Endothelial cell of umbilical vein (primary cell): ENCODE measurements around the gene OLFML2A. TPM values are rescaled to one million over a fixed set of nuclear protein-coding genes. Genes with fewer than 3 reads are reported as not detected.

Experiments
- BruUV-seq: library from RNA; stranded (reverse); fragments of 400-500 nt; replicated peaks from 2 replicates; lab custom pipeline; 2021; lab: Mats Ljungman, UMichigan
- CTCF ChIA-PET: fragments of 300-600, 350-600 bp; sonication (Branson Sonifier 250); formaldehyde crosslinking; loops from one replicate; lab custom pipeline; 2021; ENCODE audit warnings: antibody characterized with exemption, inconsistent platforms; lab: Charles Lee
- POLR2A ChIA-PET: fragments of 300-600, 350-600 bp; sonication (Branson Sonifier 250); formaldehyde crosslinking; loops from one replicate; lab custom pipeline; 2021; ENCODE audit warnings: antibody characterized with exemption, inconsistent platforms; lab: Charles Lee
- DNase-seq: peaks from one replicate; pipeline ENCODE4 v3.0.0-alpha.2; 2011; ENCODE audit warnings: low read depth, low spot score
- FAIRE-seq: peaks from 2 replicates; lab custom pipeline; 2011; peaks lifted over from hg19 to GRCh38; lab: Jason Lieb, UNC
- H2AFZ ChIP-seq: 2 replicates; pipeline ENCODE4 v1.6.0; 2012; ENCODE audit warnings: low read depth, low read length, control low read depth, inconsistent platforms
- H3K27ac ChIP-seq: 2 replicates; pipeline ENCODE4 v1.5.1; 2011; ENCODE audit warnings: low read depth, mild to moderate bottlenecking, control low read depth, low read length, moderate library complexity; ENCODE audit not compliant: insufficient read depth
- H3K27me3 ChIP-seq, 2 experiments: 2 replicates each; pipeline versions ENCODE4 v1.6.0 to v1.6.1; 2011; ENCODE audit warnings: low read length in 2 of 2, mixed read lengths in 1 of 2; ENCODE audit not compliant: control insufficient read depth in 2 of 2, insufficient read depth in 2 of 2
- H3K36me3 ChIP-seq, 2 experiments: 2 replicates in 1 of 2; 3 replicates in 1 of 2; pipeline ENCODE4 v1.5.1; 2011; ENCODE audit warnings: low read length in 2 of 2, mild to moderate bottlenecking in 1 of 2, moderate library complexity in 1 of 2; ENCODE audit not compliant: control insufficient read depth in 2 of 2, insufficient read depth in 2 of 2; ENCODE audit errors: extremely low read depth in 1 of 2
- H3K4me1 ChIP-seq: 3 replicates; pipeline ENCODE4 v1.5.1; 2011; ENCODE audit warnings: mild to moderate bottlenecking, low read length; ENCODE audit not compliant: control insufficient read depth, insufficient read depth; ENCODE audit errors: extremely low read depth
- H3K4me2 ChIP-seq: 2 replicates; pipeline ENCODE4 v1.6.1; 2011; ENCODE audit warnings: low read length, control low read depth, mixed read lengths; ENCODE audit not compliant: insufficient read depth
- H3K4me3 ChIP-seq, 3 experiments: fragments of 200-600 bp in 1 of 3; sonication (generic), shearing (Covaris generic) in 1 of 3; replicated peaks in 1 of 3; 2 replicates each; pipeline ENCODE4 v1.5.1; 2011 to 2016; ENCODE audit warnings: control low read depth in 3 of 3, low read length in 3 of 3, mild to moderate bottlenecking in 2 of 3, inconsistent platforms in 1 of 3, low read depth in 1 of 3, moderate library complexity in 1 of 3; ENCODE audit not compliant: insufficient read depth in 1 of 3
- H3K79me2 ChIP-seq: 2 replicates; pipeline ENCODE4 v1.6.0; 2012; ENCODE audit warnings: low read length, inconsistent platforms; ENCODE audit not compliant: control insufficient read depth, insufficient read depth
- H3K9ac ChIP-seq: replicated peaks from 2 replicates; pipeline ENCODE3; 2011; ENCODE audit warnings: low read length, control low read depth; ENCODE audit not compliant: insufficient read depth; ENCODE audit errors: extremely low read depth
- H3K9me1 ChIP-seq: replicated peaks from 3 replicates; pipeline ENCODE4 v1.6.0; 2011; ENCODE audit warnings: mild to moderate bottlenecking, low read length; ENCODE audit not compliant: control insufficient read depth, insufficient read depth; ENCODE audit errors: extremely low read depth
- H3K9me3 ChIP-seq: replicated peaks from 2 replicates; pipeline ENCODE4 v1.5.1; 2012; ENCODE audit warnings: low read length, inconsistent platforms; ENCODE audit not compliant: control insufficient read depth, insufficient read depth
- H4K20me1 ChIP-seq: replicated peaks from 2 replicates; pipeline ENCODE3; 2011; ENCODE audit warnings: mild to moderate bottlenecking, low read length; ENCODE audit not compliant: control insufficient read depth, insufficient read depth; ENCODE audit errors: extremely low read depth
- EZH2 ChIP-seq: IDR thresholded peaks from 2 replicates; pipeline ENCODE4 v1.6.1; 2012; ENCODE audit warnings: borderline replicate concordance, low read depth, mild to moderate bottlenecking, moderate library complexity, low read length, inconsistent platforms; ENCODE audit not compliant: severe bottlenecking
- FOS ChIP-seq: IDR thresholded peaks from 2 replicates; pipeline ENCODE4 v1.6.1; 2011; ENCODE audit warnings: mild to moderate bottlenecking, low read length, moderate library complexity, borderline replicate concordance; ENCODE audit not compliant: insufficient read depth
- GATA2 ChIP-seq: IDR thresholded peaks from 2 replicates; pipeline ENCODE4 v1.7.0; 2011; ENCODE audit warnings: low read depth, mild to moderate bottlenecking, moderate library complexity, mixed read lengths, low read length; ENCODE audit not compliant: insufficient read length, insufficient read depth
- JUN ChIP-seq: IDR thresholded peaks from 2 replicates; pipeline ENCODE4 v1.6.1; 2011; ENCODE audit warnings: borderline replicate concordance, low read depth; ENCODE audit not compliant: insufficient read length, insufficient read depth
- MYC ChIP-seq: IDR thresholded peaks from one replicate; pipeline ENCODE4 v1.6.1; 2011; ENCODE audit warnings: mild to moderate bottlenecking, low read depth, low read length
- POLR2A ChIP-seq: IDR thresholded peaks from 2 replicates; pipeline ENCODE4 v1.6.1; 2012; ENCODE audit warnings: low read depth, mild to moderate bottlenecking, control low read depth, low read length
- POLR2AphosphoS5 ChIP-seq: IDR thresholded peaks from 2 replicates; pipeline ENCODE4 v1.6.1; 2012; ENCODE audit warnings: low read depth, mild to moderate bottlenecking, control low read depth, low read length, moderate library complexity; ENCODE audit not compliant: insufficient read depth
- dilution Hi-C: fragments of 300-500 bp; cut with MboI; formaldehyde crosslinking; loops from one replicate; pipeline ENCODE4 v1.15.0; 2019; ENCODE audit warnings: low sequenced_read_pairs; ENCODE audit not compliant: extremely low pct_ligation_motif_present
- intact Hi-C: fragments of 100-400 bp; cut with micrococcal nuclease; formaldehyde crosslinking; loops from one replicate; pipeline ENCODE4 v1.10.0; 2022
- polyA plus RNA-seq, 4 experiments: library from polyadenylated mRNA; depleted of rRNA in 3 of 4; stranded (reverse) in 3 of 4; unstranded in 1 of 4; fragments of >200 nt; gene quantifications; 2 replicates each; pipeline versions ENCODE4 v1.2.1 to v1.2.3, GENCODE V29; 2011 to 2012; ENCODE audit warnings: missing spikeins in 1 of 4
- total RNA-seq: library from RNA; stranded (reverse); gene quantifications from 2 replicates; pipeline ENCODE4 v1.2.3, GENCODE V29; 2021
- TF ChIP-seq, protein P1 (sequence below), 2 donors: IDR thresholded peaks; 1 replicate in 1 of 2; 2 replicates in 1 of 2; pipeline ENCODE4 v1.5.1; 2011; ENCODE audit warnings: low read length in 2 of 2, mild to moderate bottlenecking in 2 of 2, moderate library complexity in 2 of 2, control low read depth in 1 of 2, inconsistent platforms in 1 of 2, low read depth in 1 of 2; ENCODE audit not compliant: insufficient read depth in 1 of 2; ENCODE audit errors: extremely low read depth in 1 of 2
- TF ChIP-seq, protein P2 (sequence below): IDR thresholded peaks from 2 replicates; pipeline ENCODE4 v1.6.1; 2011; ENCODE audit not compliant: insufficient read depth, insufficient read length

Gene OLFML2A
- total and polyA plus RNA-seq, 2 donors (not counting 3 experiments of a cell fraction or from before 2014, with no cell fraction given): 0.92 to 1.1 TPM

DNA sequence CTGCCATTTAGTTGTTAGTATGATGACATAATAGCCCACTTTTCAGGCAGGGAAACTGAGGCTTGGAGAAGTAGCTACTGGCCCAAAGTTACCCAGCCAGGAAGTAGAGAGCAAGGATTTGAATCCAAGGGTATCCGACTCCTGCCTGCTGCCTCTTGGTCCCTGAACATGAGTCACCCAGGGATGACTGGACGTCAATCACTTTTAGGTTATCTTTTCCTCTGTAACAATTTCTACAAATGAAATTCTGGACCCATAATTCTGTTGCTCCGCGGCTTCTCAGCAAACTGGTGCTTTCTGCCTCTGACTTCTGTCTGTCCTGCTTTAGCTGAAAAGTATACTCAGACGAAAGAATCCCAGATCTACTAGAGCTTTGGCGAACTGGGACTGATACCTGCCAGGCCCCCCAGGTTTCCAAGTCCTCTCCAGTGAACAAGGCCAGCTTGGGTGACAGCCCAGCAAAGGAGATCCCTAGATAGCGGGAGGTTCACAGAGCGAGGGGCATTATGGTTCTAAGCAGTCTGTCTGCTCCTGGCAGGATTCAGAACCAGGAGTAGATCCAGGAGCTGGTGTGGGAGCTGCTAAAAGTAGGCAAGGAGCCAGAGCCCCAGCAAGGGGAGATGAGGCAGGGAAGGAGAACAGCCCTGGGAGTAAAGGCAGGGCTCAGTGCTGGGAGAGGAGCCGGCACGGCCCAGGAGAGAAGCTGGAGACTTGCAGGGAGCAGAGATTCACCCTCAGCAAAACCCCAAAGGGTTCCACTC, 20.6 kb downstream of the OLFML2A start:
- no peak for DNase-seq

DNA sequence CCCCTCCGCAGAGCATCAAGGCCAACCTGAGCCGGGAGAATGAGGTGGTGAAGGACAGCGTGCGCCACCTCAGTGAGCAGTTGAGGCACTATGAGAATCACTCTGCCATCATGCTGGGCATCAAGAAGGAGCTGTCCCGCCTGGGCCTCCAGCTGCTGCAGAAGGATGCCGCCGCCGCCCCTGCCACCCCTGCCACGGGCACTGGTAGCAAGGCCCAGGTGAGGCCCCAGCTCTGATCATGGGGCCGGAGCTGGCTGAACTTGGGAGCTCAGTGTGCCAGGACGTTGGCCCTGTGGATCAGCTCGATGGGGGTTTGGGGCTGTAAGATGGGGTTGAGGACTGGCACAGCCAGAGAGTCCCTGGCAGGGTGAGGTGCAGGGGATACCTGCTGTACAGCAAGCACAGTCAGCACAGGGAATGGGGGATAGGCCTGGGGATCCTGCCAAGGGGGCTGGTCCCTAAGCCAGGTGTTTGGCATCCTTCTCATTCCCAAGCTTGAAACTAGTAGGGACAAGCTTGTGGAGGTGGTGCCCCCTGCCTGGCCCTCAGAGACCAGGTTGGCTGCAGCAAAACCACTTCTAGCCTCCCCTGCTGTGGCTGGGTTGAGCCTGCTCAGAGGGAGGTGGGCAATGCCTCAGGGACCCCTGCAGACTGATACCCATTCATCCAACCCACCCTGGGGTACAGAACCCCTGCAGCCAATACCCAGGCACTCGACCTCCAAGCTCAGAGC, 22.5 kb downstream of the OLFML2A start:
- ChIA-PET CTCF (interaction anchor here (1.3 to 3.8 kb wide), 4 partner anchors 20 to 53 kb away, joined by 4 to 18 read pairs (median 10); partner anchors contain the start of genes OLFML2A and WDR38), POLR2A (no interaction called here)
- DNase-seq: no peak
- Histone ChIP-seq H3K4me2 (no peak overlapping the region), H3K4me3 (no peak overlapping the region), H2AFZ (no peak overlapping the region), H3K9me1 (no peaks in the 10 kb centered on the region), H3K4me1 (peaks cover 19% of the 10 kb centered on the region), H3K79me2 (no peaks in the 10 kb centered on the region), H3K27ac (no peak overlapping the region), H3K9me3 (no peaks in the 10 kb centered on the region), H3K36me3 (no peaks in the 10 kb centered on the region), H3K27me3 (peaks cover 10 to 12% of the 10 kb centered on the region in 2 experiments), H3K9ac (no peak overlapping the region), H4K20me1 (no peaks in the 10 kb centered on the region)
- dilution Hi-C loops: no loop called here
- no TSS peak for BruUV-seq
- FAIRE-seq: no peak
- no peak for TF ChIP-seq MYC
- no peak for TF ChIP-seq EZH2
- TF ChIP-seq, protein P1, sequence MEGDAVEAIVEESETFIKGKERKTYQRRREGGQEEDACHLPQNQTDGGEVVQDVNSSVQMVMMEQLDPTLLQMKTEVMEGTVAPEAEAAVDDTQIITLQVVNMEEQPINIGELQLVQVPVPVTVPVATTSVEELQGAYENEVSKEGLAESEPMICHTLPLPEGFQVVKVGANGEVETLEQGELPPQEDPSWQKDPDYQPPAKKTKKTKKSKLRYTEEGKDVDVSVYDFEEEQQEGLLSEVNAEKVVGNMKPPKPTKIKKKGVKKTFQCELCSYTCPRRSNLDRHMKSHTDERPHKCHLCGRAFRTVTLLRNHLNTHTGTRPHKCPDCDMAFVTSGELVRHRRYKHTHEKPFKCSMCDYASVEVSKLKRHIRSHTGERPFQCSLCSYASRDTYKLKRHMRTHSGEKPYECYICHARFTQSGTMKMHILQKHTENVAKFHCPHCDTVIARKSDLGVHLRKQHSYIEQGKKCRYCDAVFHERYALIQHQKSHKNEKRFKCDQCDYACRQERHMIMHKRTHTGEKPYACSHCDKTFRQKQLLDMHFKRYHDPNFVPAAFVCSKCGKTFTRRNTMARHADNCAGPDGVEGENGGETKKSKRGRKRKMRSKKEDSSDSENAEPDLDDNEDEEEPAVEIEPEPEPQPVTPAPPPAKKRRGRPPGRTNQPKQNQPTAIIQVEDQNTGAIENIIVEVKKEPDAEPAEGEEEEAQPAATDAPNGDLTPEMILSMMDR (IDR thresholded peaks at IDR 0.05; ENCODE audit: extremely low read depth in 1 of 2, insufficient read depth in 1 of 2, low read depth in 1 of 2, low read length in 2 of 2): no peak
- TF ChIP-seq FOS: no peak
- TF ChIP-seq POLR2A: no peak
- TF ChIP-seq POLR2AphosphoS5: no peak
- TF ChIP-seq, protein P2, sequence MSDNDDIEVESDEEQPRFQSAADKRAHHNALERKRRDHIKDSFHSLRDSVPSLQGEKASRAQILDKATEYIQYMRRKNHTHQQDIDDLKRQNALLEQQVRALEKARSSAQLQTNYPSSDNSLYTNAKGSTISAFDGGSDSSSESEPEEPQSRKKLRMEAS: no peak
- no peak for TF ChIP-seq GATA2
- intact Hi-C loops: no loop called here

More for the DNA sequence above, 20.6 kb downstream of the OLFML2A start:
- H3K27me3 ChIP-seq: peaks cover 10 to 12% of the 10 kb centered on the region in 2 experiments
- peak; percentile 18 for TF ChIP-seq JUN
- no peak for TF ChIP-seq FOS
- H4K20me1 ChIP-seq: no peaks in the 10 kb centered on the region
- H3K79me2 ChIP-seq: no peaks in the 10 kb centered on the region
- H3K36me3 ChIP-seq: no peaks in the 10 kb centered on the region
- POLR2A ChIA-PET: no interaction called here
- no peak overlapping the region for H2AFZ ChIP-seq
- intact Hi-C loops: loop anchor here (2.0 kb wide), 1 partner anchor 37 kb away; no protein-coding TSS in a partner anchor
- H3K9ac ChIP-seq: no peak overlapping the region
- no peak for FAIRE-seq
- peaks cover 19% of the 10 kb centered on the region for H3K4me1 ChIP-seq
- no peaks in the 10 kb centered on the region for H3K9me1 ChIP-seq
- no peaks in the 10 kb centered on the region for H3K9me3 ChIP-seq
- no peak overlapping the region for H3K27ac ChIP-seq
- dilution Hi-C loops: no loop called here
- H3K4me3 ChIP-seq: no peak overlapping the region
- no peak overlapping the region for H3K4me2 ChIP-seq
- CTCF ChIA-PET: interaction anchor here (1.2 to 5.2 kb wide), 5 partner anchors 21 to 180 kb away, joined by 3 to 40 read pairs (median 4); partner anchors contain the start of gene WDR38
- no TSS peak for BruUV-seq
